ENCODE measurements around the gene SUSD4.
"Not testable (repeated sequence)": the region's sequence is repeated elsewhere in the genome, so short reads cannot be mapped to it uniquely, and the experiment has no call there.

Gene SUSD4

DNA sequence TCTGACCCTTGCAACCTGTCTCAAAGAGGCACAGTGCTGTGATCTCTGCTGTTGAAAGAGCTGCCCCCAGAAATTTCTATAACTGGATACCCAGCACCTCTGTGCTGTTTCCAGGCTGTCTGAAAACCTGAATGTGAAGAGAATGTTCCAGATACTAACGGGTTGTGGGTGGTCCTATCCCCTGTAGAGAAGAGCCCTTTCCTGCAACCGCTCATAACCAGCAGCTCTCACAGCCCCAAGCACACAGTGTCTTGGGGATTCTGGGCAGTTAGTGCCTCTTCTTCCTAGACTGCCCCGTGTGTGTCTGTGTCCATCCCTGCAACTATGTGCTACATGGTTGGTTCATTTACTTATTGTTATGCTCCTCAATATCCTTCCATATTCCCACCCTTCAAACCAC, 104.5 kb downstream of the SUSD4 start:
- TF ChIP-seq, protein P1, sequence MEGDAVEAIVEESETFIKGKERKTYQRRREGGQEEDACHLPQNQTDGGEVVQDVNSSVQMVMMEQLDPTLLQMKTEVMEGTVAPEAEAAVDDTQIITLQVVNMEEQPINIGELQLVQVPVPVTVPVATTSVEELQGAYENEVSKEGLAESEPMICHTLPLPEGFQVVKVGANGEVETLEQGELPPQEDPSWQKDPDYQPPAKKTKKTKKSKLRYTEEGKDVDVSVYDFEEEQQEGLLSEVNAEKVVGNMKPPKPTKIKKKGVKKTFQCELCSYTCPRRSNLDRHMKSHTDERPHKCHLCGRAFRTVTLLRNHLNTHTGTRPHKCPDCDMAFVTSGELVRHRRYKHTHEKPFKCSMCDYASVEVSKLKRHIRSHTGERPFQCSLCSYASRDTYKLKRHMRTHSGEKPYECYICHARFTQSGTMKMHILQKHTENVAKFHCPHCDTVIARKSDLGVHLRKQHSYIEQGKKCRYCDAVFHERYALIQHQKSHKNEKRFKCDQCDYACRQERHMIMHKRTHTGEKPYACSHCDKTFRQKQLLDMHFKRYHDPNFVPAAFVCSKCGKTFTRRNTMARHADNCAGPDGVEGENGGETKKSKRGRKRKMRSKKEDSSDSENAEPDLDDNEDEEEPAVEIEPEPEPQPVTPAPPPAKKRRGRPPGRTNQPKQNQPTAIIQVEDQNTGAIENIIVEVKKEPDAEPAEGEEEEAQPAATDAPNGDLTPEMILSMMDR (conservative IDR thresholded peaks at IDR 0.05; ENCODE audit: low read depth, low read length): no peak
- DNase-seq (ENCODE audit: low read depth): no peak

DNA sequence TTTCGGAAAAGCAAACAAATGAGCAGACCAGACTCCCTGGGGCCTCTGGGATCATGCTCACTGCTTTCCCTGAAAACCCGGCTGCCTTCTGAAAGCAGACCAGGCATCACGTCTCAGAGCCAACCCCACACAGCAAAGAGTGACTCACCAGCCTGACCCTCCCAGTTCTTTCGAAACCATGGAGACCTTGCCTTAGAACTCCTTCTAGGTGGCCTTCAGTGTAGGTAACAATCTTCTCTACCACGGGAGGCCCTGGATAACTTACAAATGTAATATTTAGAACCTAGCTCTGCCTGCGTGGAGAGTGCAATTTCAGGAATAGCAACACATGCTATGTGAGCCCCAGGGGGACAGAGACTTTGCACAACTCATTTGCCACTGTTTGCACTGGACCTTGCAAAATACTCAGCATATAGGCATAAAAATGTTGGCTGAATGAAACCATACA, 105.2 kb downstream of the SUSD4 start:
- TF ChIP-seq, protein P1 (conservative IDR thresholded peaks at IDR 0.05; ENCODE audit: low read depth, low read length): no peak
- no peak overlapping the region for H3K4me3 ChIP-seq (ENCODE audit: low read length)
- DNase-seq (ENCODE audit: low read depth): peak; percentile 4

More for the DNA sequence above, 104.5 kb downstream of the SUSD4 start:
- no peak overlapping the region for H3K4me3 ChIP-seq (ENCODE audit: low read length)

DNA sequence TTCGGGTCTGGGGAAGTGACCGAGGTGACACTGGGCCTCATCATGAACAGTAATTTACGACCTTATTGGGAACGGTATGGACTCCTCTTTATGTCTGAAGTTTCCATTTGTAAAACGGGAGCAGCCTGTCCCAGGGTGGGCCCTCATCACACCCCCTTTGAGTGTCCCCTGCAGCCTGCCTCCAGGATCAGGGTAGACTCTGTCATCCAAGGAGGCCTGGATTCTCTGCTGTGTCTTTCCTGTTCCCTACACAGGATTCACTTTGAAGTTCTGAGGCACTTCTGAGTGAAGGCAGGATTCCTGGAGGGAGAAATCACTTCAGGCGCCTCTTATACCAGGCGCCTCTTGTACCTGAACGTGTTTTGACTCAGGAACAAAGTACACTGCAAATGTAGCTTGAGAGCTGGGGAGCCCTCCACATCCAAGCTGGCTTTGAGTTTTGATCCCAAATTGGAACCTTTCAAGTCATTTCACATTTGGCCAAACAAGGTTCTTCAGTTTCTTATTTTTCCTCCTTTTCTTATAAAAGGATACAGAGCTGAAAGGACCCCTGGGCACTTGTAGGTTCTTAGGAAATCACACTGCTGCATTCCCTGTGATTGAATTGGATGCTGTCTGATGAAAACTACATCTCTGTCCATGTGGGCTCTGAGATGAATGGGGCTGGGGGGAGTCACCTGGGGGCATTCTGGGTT, 106.0 kb downstream of the SUSD4 start:
- no peak overlapping the region for H3K4me3 ChIP-seq (ENCODE audit: low read length)
- TF ChIP-seq, protein P1 (conservative IDR thresholded peaks at IDR 0.05; ENCODE audit: low read depth, low read length): no peak
- no peak for DNase-seq (ENCODE audit: low read depth)

DNA sequence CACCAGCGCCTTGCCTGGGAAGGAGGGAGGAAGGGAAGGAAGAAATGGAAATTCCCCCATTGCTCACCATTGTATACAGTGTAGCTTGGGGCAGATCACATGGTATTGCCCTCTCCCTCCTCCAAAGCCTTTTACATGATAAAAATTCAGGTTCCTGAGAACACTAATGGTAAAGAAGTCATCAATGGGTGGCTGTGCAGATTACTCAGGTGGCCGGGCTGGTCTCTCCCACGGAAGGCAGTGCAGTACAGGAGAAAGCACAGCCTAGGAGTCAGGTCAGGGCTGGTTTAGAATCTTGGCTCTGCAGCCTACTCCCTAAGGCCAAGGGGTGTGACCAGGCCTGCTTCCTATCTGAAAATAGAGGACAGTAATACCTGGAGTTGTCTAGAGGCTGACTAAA, 107.9 kb downstream of the SUSD4 start:
- TF ChIP-seq, protein P1 (conservative IDR thresholded peaks at IDR 0.05; ENCODE audit: low read depth, low read length): no peak
- no peak overlapping the region for H3K4me3 ChIP-seq (ENCODE audit: low read length)
- no peak for DNase-seq (ENCODE audit: low read depth)

DNA sequence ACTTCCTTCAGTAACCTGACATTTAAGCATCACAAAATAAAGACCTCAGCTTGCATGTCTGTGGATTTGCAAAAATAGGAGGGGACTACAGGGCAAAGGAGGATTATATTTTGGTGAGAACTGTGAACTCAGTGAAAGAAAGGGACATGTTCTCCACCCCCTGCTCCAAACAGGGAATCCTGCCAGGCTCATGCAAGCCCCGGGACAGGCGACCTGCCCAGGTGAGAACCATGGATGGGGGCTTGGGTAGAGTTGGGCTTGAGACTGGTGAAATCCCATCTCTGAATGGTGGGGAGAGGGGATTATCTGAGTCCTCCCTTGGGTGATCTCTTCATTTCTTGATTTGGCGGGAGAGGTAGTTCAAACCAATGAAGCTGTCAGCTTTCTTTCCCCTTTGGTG, 110.1 kb downstream of the SUSD4 start:
- DNase-seq (ENCODE audit: low read depth): no peak
- H3K4me3 ChIP-seq (ENCODE audit: low read length): no peak overlapping the region
- TF ChIP-seq, protein P1 (conservative IDR thresholded peaks at IDR 0.05; ENCODE audit: low read depth, low read length): no peak

DNA sequence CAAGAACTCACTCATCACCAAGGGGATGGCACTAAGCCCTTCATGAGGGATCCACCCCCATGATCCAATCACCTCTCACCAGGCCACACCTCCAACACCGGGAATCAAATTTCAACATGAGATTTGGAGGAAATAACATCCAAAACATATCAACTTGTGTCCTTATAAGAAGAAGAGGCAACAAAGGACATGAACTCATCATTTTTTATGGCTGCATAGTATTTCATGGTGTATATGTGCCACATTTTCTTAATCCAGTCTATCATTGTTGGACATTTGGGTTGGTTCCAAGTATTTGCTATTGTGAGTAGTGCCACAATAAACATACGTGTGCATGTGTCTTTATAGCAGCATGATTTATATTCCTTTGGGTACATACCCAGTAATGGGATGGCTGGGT, 112.6 kb downstream of the SUSD4 start:
- not testable (repeated sequence) for DNase-seq (ENCODE audit: low read depth)

DNA sequence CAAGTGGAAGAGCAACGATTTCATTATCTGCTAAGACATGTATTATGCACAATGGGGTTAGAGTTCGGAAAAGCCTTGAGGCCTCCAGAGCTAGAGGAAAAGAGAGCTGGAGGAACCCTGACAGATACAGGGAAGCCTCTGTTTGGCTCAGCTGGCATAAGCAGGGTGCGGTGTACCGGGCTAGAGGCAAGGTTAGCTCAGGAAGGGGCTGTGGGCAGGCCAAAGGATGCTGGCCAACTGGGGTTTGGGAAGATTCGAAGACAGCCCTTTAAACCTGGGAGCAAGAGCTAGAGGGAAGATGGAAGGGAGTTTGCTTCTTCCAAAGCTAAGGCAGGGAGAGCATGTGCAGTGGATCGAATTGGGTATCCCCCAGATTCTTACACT, 113.4 kb downstream of the SUSD4 start:
- no peak overlapping the region for H3K4me3 ChIP-seq (ENCODE audit: low read length)
- TF ChIP-seq, protein P1 (conservative IDR thresholded peaks at IDR 0.05; ENCODE audit: low read depth, low read length): no peak
- DNase-seq (ENCODE audit: low read depth): no peak

More for the DNA sequence above, 112.6 kb downstream of the SUSD4 start:
- H3K4me3 ChIP-seq (ENCODE audit: low read length): not testable (repeated sequence)
